Adrenal gland (tissue), 5 donors: ENCODE results near the gene GFER.
A peak's percentile ranks its signal among the peaks of the same experiment; 100 is the strongest.

Experiments
- POLR2A ChIP-seq, 2 donors: fragments of 450-650 bp; IDR thresholded peaks; one replicate each; pipeline ENCODE4 v1.6.1; 2017; ENCODE audit warnings: antibody characterized with exemption in 2 of 2, mild to moderate bottlenecking in 2 of 2, moderate library complexity in 1 of 2
- TF ChIP-seq, protein P1 (sequence below), 6 experiments: fragments of 450-650 bp in 4 of 6; fragments of 200-600 bp in 2 of 6; sonication (generic) in 1 of 6; IDR thresholded peaks; 1 replicate in 5 of 6; 2 replicates in 1 of 6; pipeline versions ENCODE4 v1.5.1 to v1.8.0; 2016 to 2021; ENCODE audit warnings: antibody characterized with exemption in 6 of 6, mild to moderate bottlenecking in 2 of 6, moderate library complexity in 1 of 6
- donor health status: DM: no; HTN: no; CAD: no.

DNA sequence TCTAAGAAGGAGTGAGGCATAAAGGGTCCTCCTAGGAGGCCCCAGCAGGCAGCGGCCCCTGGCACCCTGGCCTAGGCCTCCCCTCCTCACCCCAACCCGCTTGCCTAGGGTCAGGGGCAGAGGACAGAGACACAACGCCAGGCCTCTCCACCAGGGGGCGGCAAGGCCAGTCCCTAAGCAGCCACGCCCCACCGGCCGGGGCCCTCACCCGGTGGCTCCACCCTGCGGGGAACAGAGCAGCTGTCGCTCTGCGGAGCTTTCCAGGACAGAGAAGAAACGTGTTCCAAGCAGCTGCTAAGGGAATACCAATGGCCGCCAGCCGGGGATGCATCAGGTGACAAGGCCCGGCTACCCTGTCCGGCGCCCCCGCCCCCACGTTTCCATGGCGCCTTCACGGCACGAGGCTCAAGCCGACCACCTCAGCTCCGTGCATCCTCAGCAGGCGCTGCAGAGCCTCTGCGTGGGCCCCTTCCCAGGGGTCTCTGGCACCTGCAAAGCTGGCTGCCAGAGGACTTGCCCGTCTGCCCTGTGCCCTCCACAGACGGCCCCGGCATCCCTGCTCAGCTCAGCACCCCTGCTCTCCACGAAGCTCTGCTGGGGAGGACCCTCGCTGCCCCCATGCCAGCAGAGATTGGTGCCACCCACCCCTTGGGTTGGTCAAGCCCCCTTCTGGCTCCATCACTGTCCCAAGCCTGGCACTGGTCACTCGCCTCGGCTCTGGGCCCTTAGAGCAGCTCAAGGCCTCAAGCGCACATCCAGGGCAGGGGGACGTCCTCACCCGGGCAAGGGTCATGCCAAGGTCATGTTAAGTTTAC is 20.0 kb downstream of the GFER start:
- TF ChIP-seq, protein P1, sequence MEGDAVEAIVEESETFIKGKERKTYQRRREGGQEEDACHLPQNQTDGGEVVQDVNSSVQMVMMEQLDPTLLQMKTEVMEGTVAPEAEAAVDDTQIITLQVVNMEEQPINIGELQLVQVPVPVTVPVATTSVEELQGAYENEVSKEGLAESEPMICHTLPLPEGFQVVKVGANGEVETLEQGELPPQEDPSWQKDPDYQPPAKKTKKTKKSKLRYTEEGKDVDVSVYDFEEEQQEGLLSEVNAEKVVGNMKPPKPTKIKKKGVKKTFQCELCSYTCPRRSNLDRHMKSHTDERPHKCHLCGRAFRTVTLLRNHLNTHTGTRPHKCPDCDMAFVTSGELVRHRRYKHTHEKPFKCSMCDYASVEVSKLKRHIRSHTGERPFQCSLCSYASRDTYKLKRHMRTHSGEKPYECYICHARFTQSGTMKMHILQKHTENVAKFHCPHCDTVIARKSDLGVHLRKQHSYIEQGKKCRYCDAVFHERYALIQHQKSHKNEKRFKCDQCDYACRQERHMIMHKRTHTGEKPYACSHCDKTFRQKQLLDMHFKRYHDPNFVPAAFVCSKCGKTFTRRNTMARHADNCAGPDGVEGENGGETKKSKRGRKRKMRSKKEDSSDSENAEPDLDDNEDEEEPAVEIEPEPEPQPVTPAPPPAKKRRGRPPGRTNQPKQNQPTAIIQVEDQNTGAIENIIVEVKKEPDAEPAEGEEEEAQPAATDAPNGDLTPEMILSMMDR (IDR thresholded peaks at IDR 0.05) = peak; percentile 91 to 97 (median 94)
- TF ChIP-seq POLR2A (IDR thresholded peaks at IDR 0.05) = no peak
